ENCODE measurements around the gene EID2B. TPM values are rescaled to one million over a fixed set of nuclear protein-coding genes. Genes with fewer than 3 reads are reported as not detected.

The EID2B gene
- polyA plus RNA-seq, 1 of the 3 experiments (the other 2 are of a cell fraction), result 6.5 TPM

DNA sequence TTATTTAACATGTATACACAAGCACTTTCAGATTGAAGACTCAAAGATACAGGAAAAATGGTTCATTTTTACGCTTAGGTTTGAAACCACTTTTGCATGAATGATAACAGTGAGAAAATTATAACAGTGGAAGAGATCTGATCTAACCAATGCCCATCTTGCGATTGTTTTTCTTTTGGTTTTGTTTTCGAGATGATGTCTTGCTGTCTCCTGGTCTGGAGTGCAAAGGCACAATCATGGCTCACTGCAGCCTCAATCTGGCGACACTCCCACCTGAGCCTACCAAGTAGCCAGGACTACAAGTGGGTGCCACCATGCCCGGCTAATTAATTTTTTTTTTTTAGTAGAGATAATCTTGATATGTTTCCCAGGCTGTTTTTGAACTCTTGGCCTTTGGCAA is 17.5 kb upstream of the EID2B start:
- TF ChIP-seq SMC3 (IDR thresholded peaks at IDR 0.05; ENCODE audit: low read depth, low read length), result no peak
- no peak for TF ChIP-seq TCF12 (IDR thresholded peaks at IDR 0.05)
- no peak for TF ChIP-seq FOXJ3 (CRISPR knock-in tag; IDR thresholded peaks at IDR 0.05)
- no peak for TF ChIP-seq YY1 (IDR thresholded peaks at IDR 0.05; ENCODE audit: low read depth)
- TF ChIP-seq, protein P1, sequence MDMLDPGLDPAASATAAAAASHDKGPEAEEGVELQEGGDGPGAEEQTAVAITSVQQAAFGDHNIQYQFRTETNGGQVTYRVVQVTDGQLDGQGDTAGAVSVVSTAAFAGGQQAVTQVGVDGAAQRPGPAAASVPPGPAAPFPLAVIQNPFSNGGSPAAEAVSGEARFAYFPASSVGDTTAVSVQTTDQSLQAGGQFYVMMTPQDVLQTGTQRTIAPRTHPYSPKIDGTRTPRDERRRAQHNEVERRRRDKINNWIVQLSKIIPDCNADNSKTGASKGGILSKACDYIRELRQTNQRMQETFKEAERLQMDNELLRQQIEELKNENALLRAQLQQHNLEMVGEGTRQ (IDR thresholded peaks at IDR 0.05; ENCODE audit: borderline replicate concordance, low read depth, low read length), result no peak
- H3K4me1 ChIP-seq (ENCODE audit: control insufficient read depth in 1 of 2, insufficient read depth in 2 of 2, low read depth in 1 of 2, low read length in 1 of 2), result no peaks in the 10 kb centered on the region
- 33% methylated on average over 5 of the region's 5 CpGs for WGBS (ENCODE audit: low lambda C conversion rate)
- DNase-seq, result no peak
- ChIA-PET CTCF (interaction anchor here (1.0 to 2.5 kb wide), 5 partner anchors 21 to 130 kb away, joined by 3 to 51 read pairs (median 4); no protein-coding TSS in a partner anchor), POLR2A (no interaction called here)
- no peaks in the 10 kb centered on the region for H3F3A ChIP-seq (replicated peaks; ENCODE audit: insufficient read depth)
- H2AFZ ChIP-seq (ENCODE audit: low read depth), result no peak overlapping the region
- no peaks in the 10 kb centered on the region for H3K79me2 ChIP-seq (ENCODE audit: insufficient read depth)
- H3K27ac ChIP-seq (ENCODE audit: low read depth in 2 of 2, low read length in 1 of 2), result no peak overlapping the region
- H3K9ac ChIP-seq, result no peak overlapping the region
- no peaks in the 10 kb centered on the region for H3K9me2 ChIP-seq
- H3K9me3 ChIP-seq, result no peaks in the 10 kb centered on the region
- no peaks in the 10 kb centered on the region for H3K36me3 ChIP-seq (replicated peaks in 1 of 2; ENCODE audit: control insufficient read depth in 1 of 2, insufficient read depth in 2 of 2, low read length in 1 of 2)
- no peaks in the 10 kb centered on the region for H4K20me1 ChIP-seq (ENCODE audit: insufficient read depth)
- H3K4me3 ChIP-seq (ENCODE audit: low read depth in 2 of 2, low read length in 1 of 2), result no peak overlapping the region
- no peak overlapping the region for H3K4me2 ChIP-seq
- H3K27me3 ChIP-seq (ENCODE audit: insufficient read depth), result peaks cover 36% of the 10 kb centered on the region; the same call in 1 of the 2 replicates

DNA sequence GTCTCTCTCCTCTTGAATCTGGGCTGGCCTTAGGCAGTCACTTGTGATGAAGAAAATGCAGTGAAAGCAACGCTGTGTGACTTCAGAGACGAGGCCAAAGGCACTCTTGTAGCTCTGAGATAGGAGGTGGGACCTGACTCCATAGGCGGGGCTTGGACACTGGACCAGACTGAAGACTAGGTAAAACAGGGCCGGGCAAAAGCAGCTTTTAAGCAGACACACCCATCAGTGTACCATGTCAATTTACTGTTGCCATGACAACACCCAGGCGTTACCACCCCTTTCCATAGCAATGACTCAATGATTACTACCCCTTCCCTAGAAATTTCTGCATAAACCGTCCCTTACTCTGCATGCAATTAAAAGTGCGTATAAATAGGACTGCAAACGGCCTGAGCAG is 13.9 kb upstream of the EID2B start:
- CTCF ChIA-PET, result interaction anchor here (0.8 to 1.1 kb wide), 2 partner anchors 14 to 126 kb away, joined by 3 read pairs; no protein-coding TSS in a partner anchor
- POLR2A ChIA-PET, result no interaction called here
- no peak overlapping the region for H3K9ac ChIP-seq
- no peaks in the 10 kb centered on the region for H4K20me1 ChIP-seq (ENCODE audit: insufficient read depth)
- no peak overlapping the region for H3K4me2 ChIP-seq
- no peaks in the 10 kb centered on the region for H3K9me3 ChIP-seq
- H3K4me1 ChIP-seq (ENCODE audit: control insufficient read depth in 1 of 2, insufficient read depth in 2 of 2, low read depth in 1 of 2, low read length in 1 of 2), result no peaks in the 10 kb centered on the region
- H3K27me3 ChIP-seq (ENCODE audit: insufficient read depth), result peaks cover 23% of the 10 kb centered on the region; the same call in 1 of the 2 replicates
- no peak overlapping the region for H3K27ac ChIP-seq (ENCODE audit: low read depth in 2 of 2, low read length in 1 of 2)
- no peak overlapping the region for H3K4me3 ChIP-seq (ENCODE audit: low read depth in 2 of 2, low read length in 1 of 2)
- no peak overlapping the region for H2AFZ ChIP-seq (ENCODE audit: low read depth)
- H3K79me2 ChIP-seq (ENCODE audit: insufficient read depth), result no peaks in the 10 kb centered on the region
- no peaks in the 10 kb centered on the region for H3K9me2 ChIP-seq
- TF ChIP-seq RXRA (IDR thresholded peaks at IDR 0.05; ENCODE audit: borderline replicate concordance, low read depth), result no peak
- TF ChIP-seq, protein P2, sequence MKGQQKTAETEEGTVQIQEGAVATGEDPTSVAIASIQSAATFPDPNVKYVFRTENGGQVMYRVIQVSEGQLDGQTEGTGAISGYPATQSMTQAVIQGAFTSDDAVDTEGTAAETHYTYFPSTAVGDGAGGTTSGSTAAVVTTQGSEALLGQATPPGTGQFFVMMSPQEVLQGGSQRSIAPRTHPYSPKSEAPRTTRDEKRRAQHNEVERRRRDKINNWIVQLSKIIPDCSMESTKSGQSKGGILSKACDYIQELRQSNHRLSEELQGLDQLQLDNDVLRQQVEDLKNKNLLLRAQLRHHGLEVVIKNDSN (IDR thresholded peaks at IDR 0.05; ENCODE audit: borderline replicate concordance, low read depth), result no peak
- no peak for TF ChIP-seq GATA2 (CRISPR knock-in tag; IDR thresholded peaks at IDR 0.05)
- no peak for TF ChIP-seq SIN3A (IDR thresholded peaks at IDR 0.05; ENCODE audit: borderline replicate concordance, low read depth, low read length)
- TF ChIP-seq FOXM1 (IDR thresholded peaks at IDR 0.05; ENCODE audit: low read depth), result no peak
- TF ChIP-seq, protein P3, sequence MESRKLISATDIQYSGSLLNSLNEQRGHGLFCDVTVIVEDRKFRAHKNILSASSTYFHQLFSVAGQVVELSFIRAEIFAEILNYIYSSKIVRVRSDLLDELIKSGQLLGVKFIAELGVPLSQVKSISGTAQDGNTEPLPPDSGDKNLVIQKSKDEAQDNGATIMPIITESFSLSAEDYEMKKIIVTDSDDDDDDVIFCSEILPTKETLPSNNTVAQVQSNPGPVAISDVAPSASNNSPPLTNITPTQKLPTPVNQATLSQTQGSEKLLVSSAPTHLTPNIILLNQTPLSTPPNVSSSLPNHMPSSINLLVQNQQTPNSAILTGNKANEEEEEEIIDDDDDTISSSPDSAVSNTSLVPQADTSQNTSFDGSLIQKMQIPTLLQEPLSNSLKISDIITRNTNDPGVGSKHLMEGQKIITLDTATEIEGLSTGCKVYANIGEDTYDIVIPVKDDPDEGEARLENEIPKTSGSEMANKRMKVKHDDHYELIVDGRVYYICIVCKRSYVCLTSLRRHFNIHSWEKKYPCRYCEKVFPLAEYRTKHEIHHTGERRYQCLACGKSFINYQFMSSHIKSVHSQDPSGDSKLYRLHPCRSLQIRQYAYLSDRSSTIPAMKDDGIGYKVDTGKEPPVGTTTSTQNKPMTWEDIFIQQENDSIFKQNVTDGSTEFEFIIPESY (IDR thresholded peaks at IDR 0.05; ENCODE audit: borderline replicate concordance, low read depth), result no peak
- no peak for TF ChIP-seq TAF1 (IDR thresholded peaks at IDR 0.05; ENCODE audit: borderline replicate concordance, low read depth, low read length)
- TF ChIP-seq YY1 (IDR thresholded peaks at IDR 0.05; ENCODE audit: low read depth), result no peak
- no peak for TF ChIP-seq ELF1 (IDR thresholded peaks at IDR 0.05)
- no peak for TF ChIP-seq JUND (IDR thresholded peaks at IDR 0.05)
- TF ChIP-seq NRF1 (IDR thresholded peaks at IDR 0.05; ENCODE audit: low read depth, low read length), result no peak
- no peak for TF ChIP-seq FOXJ3 (CRISPR knock-in tag; IDR thresholded peaks at IDR 0.05)
- TF ChIP-seq GABPA (IDR thresholded peaks at IDR 0.05; ENCODE audit: low read depth), result no peak
- no peak for TF ChIP-seq MEF2A (IDR thresholded peaks at IDR 0.05; ENCODE audit: borderline replicate concordance, low read depth)
- TF ChIP-seq, protein P4, sequence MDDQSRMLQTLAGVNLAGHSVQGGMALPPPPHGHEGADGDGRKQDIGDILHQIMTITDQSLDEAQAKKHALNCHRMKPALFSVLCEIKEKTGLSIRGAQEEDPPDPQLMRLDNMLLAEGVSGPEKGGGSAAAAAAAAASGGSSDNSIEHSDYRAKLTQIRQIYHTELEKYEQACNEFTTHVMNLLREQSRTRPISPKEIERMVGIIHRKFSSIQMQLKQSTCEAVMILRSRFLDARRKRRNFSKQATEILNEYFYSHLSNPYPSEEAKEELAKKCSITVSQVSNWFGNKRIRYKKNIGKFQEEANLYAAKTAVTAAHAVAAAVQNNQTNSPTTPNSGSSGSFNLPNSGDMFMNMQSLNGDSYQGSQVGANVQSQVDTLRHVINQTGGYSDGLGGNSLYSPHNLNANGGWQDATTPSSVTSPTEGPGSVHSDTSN (IDR thresholded peaks at IDR 0.05), result no peak
- WGBS (ENCODE audit: low lambda C conversion rate), result 16% methylated on average over 8 of the region's 8 CpGs
- H3K36me3 ChIP-seq (replicated peaks in 1 of 2; ENCODE audit: control insufficient read depth in 1 of 2, insufficient read depth in 2 of 2, low read length in 1 of 2), result no peaks in the 10 kb centered on the region
- H3F3A ChIP-seq (replicated peaks; ENCODE audit: insufficient read depth), result no peaks in the 10 kb centered on the region
- no peak for DNase-seq
